Activated CD8-positive, alpha-beta memory T cell treated with anti-CD3 and anti-CD28 coated beads for 36 hours (primary cell): ENCODE results near the gene FBXO47. TPM values are rescaled to one million over a fixed set of nuclear protein-coding genes. Genes with fewer than 3 reads are reported as not detected.

ENCODE experiments used
- CTCF ChIA-PET: fragments of 350-600 bp; sonication (Branson Sonifier 250); formaldehyde crosslinking; loops from one replicate; lab custom pipeline; 2021; ENCODE audit warnings: antibody characterized with exemption; lab: Charles Lee
- POLR2A ChIA-PET: fragments of 350-600 bp; sonication (Branson Sonifier 250); formaldehyde crosslinking; loops from one replicate; lab custom pipeline; 2021; ENCODE audit warnings: antibody characterized with exemption; lab: Charles Lee
- total RNA-seq, 2 experiments: library from RNA; stranded (reverse); gene quantifications; one replicate each; pipeline ENCODE4 v1.2.3, GENCODE V29; 2021

FBXO47 gene
- total RNA-seq, 2 experiments from 2014 or later, result not detected

GRCh38 chr17:38897671-38898290 is 69.4 kb downstream of the FBXO47 start:
- ChIA-PET CTCF (interaction anchor here (0.7 to 4.1 kb wide), 11 partner anchors 8 to 267 kb away, joined by 3 to 17 read pairs (median 5); partner anchors contain the start of genes LASP1 and LASP1NB), POLR2A (interaction anchor here (0.6 to 1.1 kb wide), 5 partner anchors 9 to 341 kb away, joined by 3 to 6 read pairs (median 3); partner anchors contain the start of gene RPL19)

- ChIA-PET POLR2A (interaction anchor here (0.6 to 1.0 kb wide), 4 partner anchors 9 to 303 kb away, joined by 3 to 6 read pairs (median 4); partner anchors contain the start of gene RPL19), CTCF (interaction anchor here (0.7 to 4.1 kb wide), 6 partner anchors 11 to 267 kb away, joined by 3 to 17 read pairs (median 3); partner anchors contain the start of gene LASP1)
Measured at GRCh38 chr17:38897176-38897575, 70.0 kb downstream of the FBXO47 start.

- ChIA-PET POLR2A (interaction anchor here (0.7 to 1.0 kb wide), 2 partner anchors 10 to 45 kb away, joined by 3 read pairs; no protein-coding TSS in a partner anchor), CTCF (interaction anchor here (1.1 to 4.1 kb wide), 2 partner anchors 25 to 42 kb away, joined by 3 to 17 read pairs; no protein-coding TSS in a partner anchor)
Measured at GRCh38 chr17:38896346-38896954, 70.8 kb downstream of the FBXO47 start.

- ChIA-PET CTCF (interaction anchor here (0.8 to 1.8 kb wide), 3 partner anchors 13 to 23 kb away, joined by 3 to 4 read pairs (median 3); no protein-coding TSS in a partner anchor), POLR2A (interaction anchor here (0.9 to 1.5 kb wide), 2 partner anchors 23 to 344 kb away, joined by 3 to 7 read pairs; no protein-coding TSS in a partner anchor)
Measured at GRCh38 chr17:38894276-38894675, 72.9 kb downstream of the FBXO47 start.

GRCh38 chr17:38893607-38894006 is 73.6 kb downstream of the FBXO47 start:
- CTCF ChIA-PET, result interaction anchor here (0.8 to 1.8 kb wide), 5 partner anchors 12 to 24 kb away, joined by 3 to 4 read pairs (median 3); partner anchors contain the start of gene LASP1
- POLR2A ChIA-PET, result interaction anchor here (0.5 to 1.5 kb wide), 4 partner anchors 10 to 344 kb away, joined by 3 to 7 read pairs (median 4); partner anchors contain the start of gene LASP1

GRCh38 chr17:38893113-38893512 is 74.1 kb downstream of the FBXO47 start:
- POLR2A ChIA-PET, result interaction anchor here (0.5 to 1.5 kb wide), 4 partner anchors 9 to 345 kb away, joined by 3 to 7 read pairs (median 4); partner anchors contain the start of gene LASP1
- CTCF ChIA-PET, result interaction anchor here (0.8 to 1.8 kb wide), 4 partner anchors 12 to 24 kb away, joined by 3 to 4 read pairs (median 3); partner anchors contain the start of gene LASP1

- ChIA-PET POLR2A (interaction anchor here (0.6 kb wide), 1 partner anchor 17 kb away, joined by 3 read pairs; no protein-coding TSS in a partner anchor), CTCF (interaction anchor here (0.9 to 1.8 kb wide), 3 partner anchors 22 to 33 kb away, joined by 3 to 4 read pairs (median 3); partner anchors contain the start of gene LASP1)
Measured at GRCh38 chr17:38892620-38893019, 74.6 kb downstream of the FBXO47 start.

- ChIA-PET POLR2A (interaction anchor here (0.6 to 1.4 kb wide), 3 partner anchors 18 to 33 kb away, joined by 3 to 4 read pairs (median 3); partner anchors contain the start of gene LASP1NB), CTCF (interaction anchor here (0.9 kb wide), 1 partner anchor 34 kb away, joined by 3 read pairs; no protein-coding TSS in a partner anchor)
Measured at GRCh38 chr17:38892083-38892482, 75.1 kb downstream of the FBXO47 start.

GRCh38 chr17:38891441-38891840 is 75.8 kb downstream of the FBXO47 start:
- ChIA-PET CTCF (interaction anchor here (0.9 kb wide), 1 partner anchor 35 kb away, joined by 3 read pairs; no protein-coding TSS in a partner anchor), POLR2A (interaction anchor here (1.0 to 1.4 kb wide), 3 partner anchors 20 to 34 kb away, joined by 3 to 4 read pairs (median 3); partner anchors contain the start of genes LASP1 and LASP1NB)

- ChIA-PET CTCF (interaction anchor here (1.1 to 1.7 kb wide), 2 partner anchors 8 to 17 kb away, joined by 4 to 6 read pairs; no protein-coding TSS in a partner anchor), POLR2A (no interaction called here)
Measured at GRCh38 chr17:38890410-38890746, 76.8 kb downstream of the FBXO47 start.

GRCh38 chr17:38889745-38890409 is 77.3 kb downstream of the FBXO47 start:
- ChIA-PET POLR2A (no interaction called here), CTCF (interaction anchor here (1.1 to 1.7 kb wide), 2 partner anchors 8 to 17 kb away, joined by 4 to 6 read pairs; no protein-coding TSS in a partner anchor)

GRCh38 chr17:38888842-38889241 is 78.4 kb downstream of the FBXO47 start:
- POLR2A ChIA-PET, result no interaction called here

GRCh38 chr17:38886643-38887010 is 80.6 kb downstream of the FBXO47 start:
- ChIA-PET CTCF (interaction anchor here (0.6 to 2.0 kb wide), 5 partner anchors 11 to 37 kb away, joined by 3 to 6 read pairs (median 3); partner anchors contain the start of gene LASP1), POLR2A (interaction anchor here (0.5 to 1.4 kb wide), 3 partner anchors 17 to 69 kb away, joined by 3 read pairs; partner anchors contain the start of gene LASP1)

More at GRCh38 chr17:38888842-38889241, 78.4 kb downstream of the FBXO47 start:
- CTCF ChIA-PET, result interaction anchor here (1.7 kb wide), 1 partner anchor 16 kb away, joined by 4 read pairs; no protein-coding TSS in a partner anchor

Other genes starting within 250 kb of the FBXO47 start
- 10 to 100 TPM; 67.4 to 69.0 TPM for gene CISD3, start 237.1 kb downstream of the FBXO47 start, total RNA-seq
- gene PCGF2, start 219.1 kb downstream of the FBXO47 start, total RNA-seq, result 1 to 10 TPM; 1.2 to 1.4 TPM
- 100 to 1,000 TPM; 299 to 330 TPM for gene PSMB3, start 214.7 kb downstream of the FBXO47 start, total RNA-seq
- gene PIP4K2B, start 167.8 kb downstream of the FBXO47 start, total RNA-seq, result 10 to 100 TPM; 37.3 to 47.1 TPM
- 10 to 100 TPM; 22.8 to 24.5 TPM for gene CWC25, start 142.1 kb downstream of the FBXO47 start, total RNA-seq
- gene RPL23, start 113.7 kb downstream of the FBXO47 start, total RNA-seq, result 1,000 to 10,000 TPM; 1,971 to 2,017 TPM
- gene LASP1, start 97.3 kb downstream of the FBXO47 start, total RNA-seq, result 100 to 1,000 TPM; 130 to 132 TPM
- gene PLXDC1, start 184.2 kb upstream of the FBXO47 start, total RNA-seq, result 1 to 10 TPM in 1 of 2 experiments, under 1 TPM in 1; 0.71 to 1.1 TPM
- not detected for gene ARL5C, start 198.8 kb upstream of the FBXO47 start, total RNA-seq
- 10 to 100 TPM; 16.9 to 17.4 TPM for gene CACNB1, start 230.3 kb upstream of the FBXO47 start, total RNA-seq
- gene RPL19, start 232.9 kb upstream of the FBXO47 start, total RNA-seq, result 1,000 to 10,000 TPM; 2,967 to 3,022 TPM